Activated CD8-positive, alpha-beta memory T cell treated with anti-CD3 and anti-CD28 coated beads, Interleukin-2, amount 50 U/mL, for 48 hours (primary cell): Measurements from ENCODE around the gene MYCBPAP.

Experiments
- DNase-seq: peaks from one replicate; pipeline ENCODE4 v3.0.0-alpha.2; 2020

MYCBPAP gene

GRCh38 chr17:50491505-50491904 is 16.7 kb upstream of the MYCBPAP start:
- DNase-seq = no peak

DNA sequence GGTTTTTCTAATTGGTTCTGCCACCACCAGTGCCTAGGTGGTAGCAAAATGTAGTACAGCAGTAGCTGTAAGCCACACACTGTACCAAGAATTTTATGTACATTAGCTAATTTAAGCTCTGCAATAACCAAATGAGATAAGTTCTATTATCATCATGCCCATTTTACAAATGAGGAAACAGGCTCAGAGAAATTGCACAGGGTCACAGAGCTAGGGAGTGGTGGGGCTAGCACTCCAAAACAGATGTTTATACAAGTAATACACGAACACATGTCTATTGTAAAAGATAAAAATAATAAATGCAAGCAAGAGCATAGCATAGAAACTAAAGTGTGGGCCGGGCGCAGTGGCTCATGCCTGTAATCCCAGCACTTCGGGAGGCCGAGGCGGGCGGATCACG is 16.0 kb upstream of the MYCBPAP start:
- no peak for DNase-seq

- DNase-seq = no peak
These were observed 14.5 kb upstream of the MYCBPAP start for GRCh38 chr17:50493744-50494143.

DNA sequence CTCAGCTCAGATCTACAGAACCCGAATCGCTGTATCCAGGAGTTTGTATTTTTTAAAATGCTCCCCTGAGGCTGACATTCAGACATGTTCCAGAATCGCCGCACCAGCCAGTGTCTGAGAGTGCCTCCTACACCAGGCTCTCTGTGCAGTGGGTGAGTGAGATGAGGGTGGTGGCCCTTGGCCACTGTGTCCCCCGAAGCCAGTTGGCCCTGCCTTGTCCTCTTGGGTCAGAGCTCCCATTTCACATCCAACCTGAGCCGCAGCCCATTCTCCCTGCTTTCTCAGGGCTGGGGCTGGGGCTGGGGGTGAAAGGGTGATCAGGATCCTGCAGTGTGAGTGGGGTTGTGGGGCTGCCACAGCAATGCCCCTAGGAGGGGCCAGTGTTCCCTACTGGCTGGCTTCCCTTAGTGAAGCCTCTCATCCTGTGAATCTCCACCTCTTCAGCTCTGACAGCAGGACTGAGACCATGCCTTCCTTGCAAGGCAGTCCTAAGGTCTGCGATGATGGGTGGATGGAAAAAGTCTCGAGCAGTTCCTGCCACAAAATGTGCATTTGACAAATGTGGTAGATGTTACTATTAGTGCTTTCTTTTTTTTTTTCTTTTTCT is 12.9 kb upstream of the MYCBPAP start:
- DNase-seq = no peak

DNA sequence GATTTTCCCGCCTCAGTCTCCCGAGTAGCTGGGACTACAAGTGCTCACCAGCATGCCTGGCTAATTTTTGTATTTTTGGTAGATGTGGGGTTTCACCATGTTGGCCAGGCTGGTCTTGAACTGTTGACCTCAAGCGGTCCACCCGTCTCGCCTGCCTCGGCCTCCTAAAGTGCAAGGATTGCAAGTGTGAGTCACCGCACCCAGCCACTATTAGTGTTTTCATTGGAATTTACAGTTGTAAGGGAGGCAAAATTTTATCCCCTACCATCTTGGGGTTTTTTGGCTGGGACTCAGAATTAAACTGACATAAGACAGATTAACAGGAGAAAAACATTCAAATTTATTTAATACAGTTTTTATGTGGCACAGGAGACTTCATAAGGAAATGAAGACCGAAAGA is 12.3 kb upstream of the MYCBPAP start:
- DNase-seq = no peak

DNA sequence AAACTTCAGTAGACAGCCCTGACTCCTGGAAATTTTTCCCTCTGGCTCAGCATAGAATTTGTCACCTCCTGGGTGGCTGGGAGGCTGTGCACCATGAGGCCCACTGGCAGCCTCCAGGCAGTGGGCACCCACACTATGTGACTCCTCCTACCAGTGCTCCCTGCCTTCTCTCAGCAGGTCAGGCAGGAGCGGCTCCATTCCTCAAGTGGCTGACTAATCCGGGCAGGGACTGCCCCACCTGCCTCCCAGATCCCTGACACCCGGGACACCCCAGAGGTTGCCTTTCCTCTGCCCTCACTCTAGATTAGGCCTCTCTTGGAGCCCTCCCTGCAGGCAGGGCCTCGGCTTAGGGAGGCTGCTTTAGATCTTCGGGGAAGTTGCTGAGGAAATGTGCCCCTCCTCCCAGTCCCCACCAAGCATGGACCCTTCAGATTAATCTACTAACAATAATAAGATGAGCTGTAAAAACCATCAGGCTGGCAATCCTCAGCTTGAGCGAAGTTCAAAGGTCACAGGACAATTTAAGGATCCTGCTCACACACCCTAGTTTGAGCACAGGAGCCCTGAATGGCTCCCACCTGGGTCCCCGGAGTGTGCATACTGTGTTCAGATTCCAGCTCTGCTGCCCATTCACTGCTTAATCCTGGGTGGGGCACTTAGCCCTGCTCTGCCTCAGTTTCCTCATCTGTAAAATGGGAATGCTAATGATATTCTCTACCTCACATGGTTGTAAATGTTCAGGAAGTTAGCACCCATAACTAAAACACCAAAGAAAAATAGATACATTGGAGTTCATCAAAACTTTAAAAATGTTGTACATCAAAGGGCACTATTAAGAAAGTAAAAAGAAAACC is 10.0 kb upstream of the MYCBPAP start:
- DNase-seq = no peak

DNA sequence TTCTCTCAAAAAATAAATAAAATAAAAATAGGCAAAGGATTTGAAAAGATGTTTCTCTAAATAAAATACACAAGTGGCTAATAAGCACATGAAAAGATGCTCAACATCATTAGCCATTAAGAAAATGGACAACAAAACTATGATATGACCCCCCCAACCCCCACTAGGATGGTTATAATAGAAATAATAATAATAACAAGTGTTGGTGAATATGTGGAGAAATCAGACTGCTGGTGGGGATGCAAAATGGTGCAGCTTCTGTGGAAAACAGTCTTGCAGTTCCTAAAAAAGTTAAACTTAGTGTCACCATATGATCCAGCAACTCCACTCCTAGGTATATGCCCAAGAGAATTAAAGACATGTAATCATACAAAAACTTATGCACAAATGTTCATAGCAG is 9.0 kb upstream of the MYCBPAP start:
- no peak for DNase-seq

GRCh38 chr17:50499721-50500120 is 8.5 kb upstream of the MYCBPAP start:
- no peak for DNase-seq

DNA sequence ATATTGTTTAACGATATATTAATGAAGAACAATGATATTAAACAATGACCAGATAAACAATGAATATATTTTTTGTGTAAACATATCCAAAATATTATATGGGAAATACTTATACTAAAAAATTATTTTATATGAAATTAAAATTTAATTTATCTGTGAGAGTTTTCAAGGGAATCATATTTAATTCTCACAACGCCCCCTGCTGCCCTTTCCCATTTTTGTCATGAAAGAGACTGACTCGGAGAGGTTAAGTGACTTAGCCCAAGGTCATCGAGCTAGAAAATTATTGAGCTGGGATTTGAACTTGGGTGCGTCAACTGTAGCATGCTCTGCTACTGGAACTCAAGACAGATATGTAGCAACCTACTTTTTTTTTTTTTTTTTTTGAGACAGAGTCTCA is 7.2 kb upstream of the MYCBPAP start:
- no peak for DNase-seq

DNA sequence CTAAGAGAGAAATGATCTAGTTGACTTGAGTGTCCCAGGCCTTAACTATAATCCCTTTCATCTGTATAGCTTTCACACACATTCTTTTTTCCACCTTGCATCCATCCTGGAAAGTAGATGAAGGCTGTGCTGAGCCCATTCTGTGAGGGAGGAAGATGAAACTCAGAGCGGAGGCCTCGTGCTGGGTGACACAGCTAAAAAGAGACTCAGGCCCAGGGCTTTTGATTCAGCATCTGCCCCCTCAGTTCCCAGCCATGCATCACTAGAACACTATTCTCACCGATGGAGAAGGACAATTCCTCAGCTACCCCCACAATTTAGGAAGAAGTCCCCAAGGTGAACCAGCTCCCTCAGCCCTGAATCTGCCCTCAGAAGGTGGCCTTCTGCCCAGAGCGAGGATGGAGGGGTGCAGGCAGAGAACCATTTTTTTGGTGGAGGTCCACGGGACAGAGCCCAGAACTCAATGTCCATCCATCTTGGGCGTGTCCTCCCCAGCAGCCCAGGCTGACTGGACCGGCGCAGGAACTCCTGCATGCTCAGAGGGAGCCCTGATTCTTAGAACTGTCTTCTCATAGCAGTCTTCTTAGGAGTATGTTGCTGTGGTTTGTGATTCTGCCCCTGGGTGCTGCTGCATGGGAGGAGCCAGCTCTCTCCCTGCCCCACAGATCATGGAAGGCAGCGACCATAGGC is 5.8 kb upstream of the MYCBPAP start:
- DNase-seq = no peak

DNA sequence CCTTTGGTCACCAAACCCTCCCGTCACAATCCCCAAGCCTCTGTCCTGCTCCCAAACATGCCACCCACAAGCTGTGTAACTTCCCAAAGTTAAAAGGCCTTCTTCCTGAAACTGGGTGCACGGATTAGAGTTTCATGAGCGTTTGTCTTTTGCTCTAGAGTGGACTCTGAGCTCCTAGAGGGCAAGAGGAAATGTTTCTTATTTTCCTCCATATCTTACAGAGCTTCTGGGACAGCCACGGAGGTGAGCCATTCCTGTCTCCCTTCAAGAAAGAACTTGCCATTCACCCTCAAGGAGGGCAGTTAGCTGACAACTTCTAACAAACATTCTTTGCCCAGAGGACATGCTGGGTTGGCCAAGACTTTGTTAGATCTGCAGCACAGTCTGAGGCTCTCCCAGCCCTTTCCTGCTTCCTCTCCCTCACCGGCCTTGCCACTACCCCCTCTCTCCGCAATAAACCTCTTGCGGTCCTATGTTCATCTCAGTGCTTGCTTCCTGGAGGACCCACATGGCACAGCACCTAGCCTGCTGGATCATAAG is 2.6 kb upstream of the MYCBPAP start:
- no peak for DNase-seq

DNA sequence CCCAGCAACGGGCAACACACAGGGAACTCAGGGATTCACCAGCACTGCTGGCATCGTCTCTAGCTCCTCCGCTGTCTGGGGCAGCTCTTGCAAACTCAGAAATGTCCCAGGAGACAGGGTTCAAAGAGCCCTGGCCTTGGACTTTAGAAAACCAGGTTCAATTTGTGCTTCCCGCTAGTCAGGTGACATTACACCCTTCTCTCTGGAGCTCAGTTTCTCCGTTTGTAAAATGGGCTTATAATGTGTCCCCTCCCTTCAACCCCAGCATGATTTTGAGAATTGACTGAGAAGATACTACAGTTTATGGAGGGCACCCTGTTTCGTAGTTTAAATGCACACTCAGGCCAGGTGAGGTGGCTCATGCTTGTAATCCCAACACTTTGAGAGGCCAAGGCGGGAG is 1.9 kb upstream of the MYCBPAP start:
- DNase-seq = no peak

GRCh38 chr17:50508573-50509460 is 578 bp downstream of the MYCBPAP start:
- DNase-seq = no peak

- DNase-seq = peak; percentile 66
These were observed 2.8 kb downstream of the MYCBPAP start for GRCh38 chr17:50511058-50511457.

GRCh38 chr17:50513495-50513894 is 5.3 kb downstream of the MYCBPAP start:
- DNase-seq = no peak

GRCh38 chr17:50514388-50514787 is 6.1 kb downstream of the MYCBPAP start:
- DNase-seq = no peak

GRCh38 chr17:50514936-50515702 is 6.9 kb downstream of the MYCBPAP start:
- no peak for DNase-seq

GRCh38 chr17:50517011-50517410 is 8.8 kb downstream of the MYCBPAP start:
- DNase-seq = no peak

DNA sequence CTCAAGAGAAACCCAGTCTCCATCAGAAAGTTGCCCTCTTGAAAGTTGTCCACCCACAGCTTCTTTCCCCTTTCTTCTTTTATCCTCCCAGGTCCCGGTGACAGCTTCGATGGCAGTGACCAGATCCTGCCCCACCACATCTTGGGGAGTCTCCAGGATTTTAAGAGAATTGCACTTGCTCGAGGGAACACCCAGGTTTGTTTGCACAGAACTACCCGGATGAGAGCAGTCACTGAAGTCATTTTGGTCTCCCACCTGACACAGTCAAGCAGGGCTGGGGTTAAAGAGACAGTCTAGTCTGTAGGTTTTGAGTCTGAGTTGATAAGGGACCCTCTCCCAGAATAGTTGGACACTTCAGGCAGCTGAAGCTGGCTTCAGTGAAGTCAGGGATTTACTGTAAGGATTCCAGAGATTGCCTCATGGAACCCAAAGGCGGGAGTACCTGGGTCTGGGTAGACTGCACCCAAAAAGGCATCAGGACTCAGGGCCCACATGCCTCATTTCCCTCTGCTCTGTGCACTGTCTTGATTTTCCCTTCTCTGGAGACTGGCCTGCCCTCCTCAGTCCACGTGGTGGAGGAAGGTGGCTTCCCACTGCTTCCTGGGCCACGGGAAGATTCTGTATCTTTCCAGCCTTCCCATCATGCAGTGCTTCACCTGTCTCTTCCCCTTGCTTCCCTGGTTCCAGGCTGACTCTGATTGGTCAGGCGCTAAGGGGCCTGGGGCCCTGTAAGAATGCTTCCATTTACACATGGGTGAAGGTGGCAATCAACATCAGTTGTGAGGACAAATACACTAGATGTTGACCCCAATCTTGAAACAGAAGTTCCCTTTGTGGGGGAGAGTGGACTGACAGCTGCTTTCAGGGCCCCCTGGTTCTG is 9.5 kb downstream of the MYCBPAP start:
- DNase-seq = no peak

- no peak for DNase-seq
These were observed 10.3 kb downstream of the MYCBPAP start for GRCh38 chr17:50518384-50519023.
